Activated CD4-positive, CD25-positive, alpha-beta regulatory T cell treated with anti-CD3 and anti-CD28 coated beads, Interleukin-2, amount 50 U/mL, for 24 hours (primary cell): ENCODE results near the gene DNAH7.
A peak's percentile ranks its signal among the peaks of the same experiment; 100 is the strongest.
"Not testable (repeated sequence)": the region's sequence is repeated elsewhere in the genome, so short reads cannot be mapped to it uniquely, and the experiment has no call there.

ENCODE experiments used
- ATAC-seq, 2 donors: fragments of 150-1000 bp; cut with Tn5 transposase; one replicate each; pipeline ENCODE4 v1.10.0; 2021; ENCODE audit warnings: mild to moderate bottlenecking in 1 of 2, moderate library complexity in 1 of 2

Gene DNAH7

DNA sequence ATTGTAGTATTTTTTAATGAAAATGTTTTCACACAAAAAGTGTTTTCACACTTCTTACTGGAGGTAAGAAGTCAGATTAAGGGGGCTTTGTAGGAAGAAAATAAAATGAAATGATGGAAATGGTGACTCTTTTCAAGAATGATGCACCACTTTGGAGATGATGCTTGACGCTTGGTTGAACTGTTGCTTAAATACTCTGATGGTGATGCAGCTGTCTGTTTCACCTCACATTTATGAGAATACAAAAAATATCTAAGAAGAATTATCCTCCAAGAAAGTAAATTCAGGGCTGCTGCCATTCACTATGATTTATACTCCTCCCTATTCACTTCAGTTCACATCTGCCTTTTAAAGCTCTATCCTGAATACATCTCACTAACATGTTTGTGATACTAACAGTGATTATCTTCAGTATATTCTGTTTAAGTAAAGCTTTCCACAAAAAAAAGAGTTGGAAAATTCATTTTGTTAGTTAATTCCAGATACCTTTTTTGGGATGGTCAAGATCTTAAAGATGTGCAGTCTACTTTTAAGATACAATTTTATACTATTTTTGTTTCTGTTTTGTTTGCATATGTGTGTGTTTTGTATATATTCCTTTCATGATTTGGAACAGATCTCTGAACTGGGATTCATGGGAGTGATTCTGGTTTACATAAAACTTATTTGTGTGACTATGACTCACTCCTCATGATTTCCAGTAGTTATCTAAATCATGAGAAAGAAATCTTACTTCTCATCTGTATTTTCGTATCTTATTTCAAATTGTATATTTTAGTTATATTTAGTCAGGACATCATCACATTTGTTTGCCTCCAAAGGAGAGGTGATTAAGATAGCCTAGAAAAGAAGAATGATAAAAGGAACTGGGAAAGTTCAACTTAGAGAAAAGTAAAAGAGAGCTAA, 358.5 kb downstream of the DNAH7 start:
- ATAC-seq, result no peak

DNA sequence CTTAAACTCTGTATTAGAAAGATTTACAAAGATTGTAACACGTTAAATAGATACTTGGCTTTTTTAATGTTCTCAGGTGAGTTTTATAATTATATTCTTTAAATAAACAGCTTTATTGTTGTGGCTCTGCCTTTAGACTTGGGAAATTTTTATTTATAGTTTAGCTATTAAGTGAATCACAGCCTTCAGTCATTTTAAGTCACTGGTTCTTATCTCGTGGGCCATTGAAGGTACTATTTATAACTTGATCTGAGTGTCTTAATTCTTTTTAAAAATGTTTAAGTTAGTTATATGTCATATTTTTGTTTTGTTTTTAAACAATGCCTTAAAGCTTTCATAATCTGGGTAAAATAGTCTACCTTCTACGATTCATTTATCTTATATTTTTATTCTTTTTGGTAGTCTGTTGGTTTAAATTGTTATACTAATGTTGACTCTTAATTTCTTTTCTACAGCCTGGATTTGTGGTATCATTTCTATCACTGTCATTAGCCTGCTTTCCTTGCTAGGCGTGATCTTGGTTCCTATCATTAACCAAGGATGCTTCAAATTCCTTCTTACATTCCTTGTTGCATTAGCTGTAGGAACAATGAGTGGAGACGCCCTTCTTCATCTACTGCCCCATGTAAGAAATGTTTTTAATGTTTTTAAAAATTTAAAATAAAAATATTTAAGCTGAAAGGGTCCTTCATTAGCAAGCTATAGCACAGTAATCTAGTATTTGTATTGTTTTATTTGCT, 362.3 kb downstream of the DNAH7 start:
- ATAC-seq, result no peak

DNA sequence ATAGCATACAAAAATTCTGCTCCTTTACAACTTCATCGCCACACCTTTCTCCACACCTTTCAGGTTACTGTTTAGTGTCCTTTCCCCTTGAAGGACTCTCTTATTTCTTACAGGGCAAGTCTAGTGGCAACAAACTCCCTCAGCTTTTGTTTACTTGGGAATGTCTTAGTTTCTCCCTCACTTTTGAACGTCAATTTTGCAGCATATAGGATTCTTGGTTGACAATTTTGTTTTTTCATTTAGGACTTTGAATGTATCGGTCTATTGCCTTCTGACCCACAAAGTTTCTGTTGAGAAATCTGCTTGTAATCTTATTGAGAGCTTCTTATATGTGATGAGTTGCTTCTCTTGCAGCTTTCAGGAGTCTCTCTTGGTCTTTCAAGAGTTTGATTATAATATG, 368.2 kb downstream of the DNAH7 start:
- ATAC-seq, result no peak

DNA sequence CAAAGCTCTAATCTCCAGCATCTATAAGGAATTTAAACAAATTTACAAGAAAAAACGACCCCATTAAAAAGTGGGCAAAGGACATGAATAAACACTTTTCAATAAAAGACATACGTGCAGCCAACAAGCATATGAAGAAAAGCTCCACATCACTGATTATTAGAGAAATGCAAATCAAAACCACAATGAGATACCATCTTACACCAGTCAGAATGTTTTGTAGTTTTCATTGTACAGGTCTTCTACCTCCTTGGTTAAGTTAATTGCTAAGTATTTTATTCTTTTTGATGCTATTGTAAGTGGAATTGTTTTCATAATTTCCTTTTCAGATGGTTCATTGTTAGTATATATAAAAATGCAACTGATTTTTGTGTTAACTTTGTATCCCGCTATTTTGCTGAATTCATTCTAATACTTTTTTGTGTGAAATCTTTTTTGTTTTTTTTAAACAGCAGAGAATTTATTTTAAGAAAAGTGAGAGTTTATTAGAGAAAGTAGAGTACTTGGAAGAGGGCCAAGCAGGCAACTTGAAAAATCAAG, 370.9 kb downstream of the DNAH7 start:
- ATAC-seq, result peak in 1 of 2 donors; percentile 49

DNA sequence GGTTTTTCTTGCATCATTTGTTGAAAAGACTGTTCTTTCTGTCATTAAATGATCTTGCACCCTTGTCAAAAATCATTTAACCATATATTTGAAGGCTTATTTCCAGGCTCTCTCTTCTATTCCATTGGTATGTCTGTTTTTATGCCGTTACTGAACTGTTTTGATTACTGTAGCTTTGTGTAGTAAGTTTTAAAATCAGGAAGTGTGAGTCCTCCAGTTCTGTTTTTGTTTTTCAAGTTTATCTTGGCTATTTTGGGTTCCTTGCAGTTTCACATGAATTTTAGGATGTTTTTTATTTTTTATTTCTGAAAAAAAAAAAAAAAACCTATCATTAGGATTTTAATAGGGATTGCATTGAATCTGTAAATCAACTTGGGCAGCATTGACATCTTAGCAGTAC, 372.6 kb downstream of the DNAH7 start:
- no peak for ATAC-seq

GRCh38 chr2:195695002-195695631, 373.5 kb downstream of the DNAH7 start:
- no peak for ATAC-seq

- no peak for ATAC-seq
Observed at GRCh38 chr2:195694553-195694952, 374.1 kb downstream of the DNAH7 start.

DNA sequence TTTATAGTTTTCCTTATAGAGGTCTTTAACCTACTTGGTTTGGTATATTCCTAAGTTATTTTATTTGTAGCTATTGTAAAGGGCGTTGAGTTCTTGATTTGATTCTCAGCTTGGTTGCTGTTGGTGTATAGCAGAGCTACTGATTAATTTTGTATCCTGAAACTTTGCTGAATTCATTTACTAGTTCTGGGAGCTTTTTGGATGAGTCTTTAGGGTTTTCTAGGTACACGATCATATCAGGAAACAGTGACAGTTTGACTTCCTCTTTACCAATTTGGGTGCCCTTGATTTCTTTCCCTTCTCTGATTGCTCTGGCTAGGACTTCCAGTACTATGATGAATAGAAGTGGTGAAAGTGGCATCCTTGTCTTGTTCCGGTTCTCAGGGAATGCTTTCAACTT, 376.1 kb downstream of the DNAH7 start:
- not testable (repeated sequence) for ATAC-seq
